ENCODE results near the gene ATP11B.
"Not testable (repeated sequence)": the region's sequence is repeated elsewhere in the genome, so short reads cannot be mapped to it uniquely, and the experiment has no call there.

The ATP11B gene

GRCh38 chr3:182824957-182825356 lies 31.7 kb downstream of the ATP11B start:
- no peak for DNase-seq (ENCODE audit: low read depth in 2 of 3, low spot score in 2 of 3)

GRCh38 chr3:182829761-182830405 lies 36.6 kb downstream of the ATP11B start:
- no peak for DNase-seq (ENCODE audit: low read depth in 2 of 3, low spot score in 2 of 3)

GRCh38 chr3:182837855-182838454 lies 44.7 kb downstream of the ATP11B start:
- DNase-seq (ENCODE audit: low read depth in 2 of 3, low spot score in 2 of 3): no peak

- DNase-seq (ENCODE audit: low read depth in 2 of 3, low spot score in 2 of 3): no peak
These were observed 50.2 kb downstream of the ATP11B start for GRCh38 chr3:182843478-182843877.

GRCh38 chr3:182848906-182849305 lies 55.6 kb downstream of the ATP11B start:
- DNase-seq (ENCODE audit: low read depth in 2 of 3, low spot score in 2 of 3): no peak

GRCh38 chr3:182855076-182855475 lies 61.8 kb downstream of the ATP11B start:
- no peak for DNase-seq (ENCODE audit: low read depth in 2 of 3, low spot score in 2 of 3)

- no peak for DNase-seq (ENCODE audit: low read depth in 2 of 3, low spot score in 2 of 3)
These were observed 68.0 kb downstream of the ATP11B start for GRCh38 chr3:182861348-182861747.

GRCh38 chr3:182862159-182862860 lies 69.0 kb downstream of the ATP11B start:
- no peak for DNase-seq (ENCODE audit: low read depth in 2 of 3, low spot score in 2 of 3)

- DNase-seq (ENCODE audit: low read depth in 2 of 3, low spot score in 2 of 3): no peak
These were observed 75.8 kb downstream of the ATP11B start for GRCh38 chr3:182869059-182869458.

GRCh38 chr3:182870917-182871316 lies 77.6 kb downstream of the ATP11B start:
- not testable (repeated sequence) for DNase-seq (ENCODE audit: low read depth in 2 of 3, low spot score in 2 of 3)

GRCh38 chr3:182879031-182879611 lies 85.8 kb downstream of the ATP11B start:
- DNase-seq (ENCODE audit: low read depth in 2 of 3, low spot score in 2 of 3): no peak

- no peak for DNase-seq (ENCODE audit: low read depth in 2 of 3, low spot score in 2 of 3)
These were observed 93.2 kb downstream of the ATP11B start for GRCh38 chr3:182886497-182886896.

GRCh38 chr3:182889948-182890629 lies 96.8 kb downstream of the ATP11B start:
- no peak for DNase-seq (ENCODE audit: low read depth in 2 of 3, low spot score in 2 of 3)

GRCh38 chr3:182891364-182891763 lies 98.1 kb downstream of the ATP11B start:
- no peak for DNase-seq (ENCODE audit: low read depth in 2 of 3, low spot score in 2 of 3)

GRCh38 chr3:182892226-182892625 lies 98.9 kb downstream of the ATP11B start:
- no peak for DNase-seq (ENCODE audit: low read depth in 2 of 3, low spot score in 2 of 3)

- DNase-seq (ENCODE audit: low read depth in 2 of 3, low spot score in 2 of 3): no peak
These were observed 102.3 kb downstream of the ATP11B start for GRCh38 chr3:182895513-182896112.

GRCh38 chr3:182896553-182896952 lies 103.2 kb downstream of the ATP11B start:
- no peak for DNase-seq (ENCODE audit: low read depth in 2 of 3, low spot score in 2 of 3)

- no peak for DNase-seq (ENCODE audit: low read depth in 2 of 3, low spot score in 2 of 3)
These were observed 108.9 kb downstream of the ATP11B start for GRCh38 chr3:182902236-182902635.

GRCh38 chr3:182904164-182904563 lies 110.9 kb downstream of the ATP11B start:
- no peak for DNase-seq (ENCODE audit: low read depth in 2 of 3, low spot score in 2 of 3)

GRCh38 chr3:182905623-182906022 lies 112.3 kb downstream of the ATP11B start:
- DNase-seq (ENCODE audit: low read depth in 2 of 3, low spot score in 2 of 3): no peak

GRCh38 chr3:182906036-182906435 lies 112.7 kb downstream of the ATP11B start:
- DNase-seq (ENCODE audit: low read depth in 2 of 3, low spot score in 2 of 3): no peak

Measured in activated CD8-positive, alpha-beta memory T cell treated with anti-CD3 and anti-CD28 coated beads for 48 hours (primary cell).